GM12892 (cell line): ENCODE data around the gene CEP72.
"Not testable (repeated sequence)": the region's sequence is repeated elsewhere in the genome, so short reads cannot be mapped to it uniquely, and the experiment has no call there.

ENCODE experiments used
- DNase-seq: peaks from one replicate; pipeline ENCODE4 v3.0.0; 2011; ENCODE audit not compliant: insufficient read length
- FAIRE-seq: peaks from 2 replicates; lab custom pipeline; 2011; peaks lifted over from hg19 to GRCh38; lab: Jason Lieb, UNC
- POLR2A ChIP-seq: IDR thresholded peaks from 2 replicates; pipeline ENCODE4 v1.6.1; 2011; ENCODE audit warnings: low read depth, low read length, control low read depth
- POLR2AphosphoS5 ChIP-seq: IDR thresholded peaks from 2 replicates; pipeline ENCODE4 v1.6.1; 2011; ENCODE audit warnings: low read depth, low read length, control low read depth
- TAF1 ChIP-seq: IDR thresholded peaks from 2 replicates; pipeline ENCODE4 v1.6.1; 2011; ENCODE audit warnings: low read depth, mild to moderate bottlenecking, control low read depth, low read length, borderline replicate concordance

CEP72 gene

GRCh38 chr5:683551-684481, 71.7 kb downstream of the CEP72 start:
- FAIRE-seq (no peak), DNase-seq (peak; percentile 9)
- TF ChIP-seq POLR2A (no peak), POLR2AphosphoS5 (no peak)

- FAIRE-seq (no peak), DNase-seq (peak; percentile 6)
- no peak for TF ChIP-seq POLR2A
- no peak for TF ChIP-seq TAF1
- no peak for TF ChIP-seq POLR2AphosphoS5
These were observed 72.6 kb downstream of the CEP72 start for GRCh38 chr5:684751-685216.

GRCh38 chr5:685262-686171, 73.4 kb downstream of the CEP72 start:
- DNase-seq (peak; percentile 9), FAIRE-seq (no peak)
- no peak for TF ChIP-seq TAF1
- no peak for TF ChIP-seq POLR2A
- TF ChIP-seq POLR2AphosphoS5 = no peak

GRCh38 chr5:686172-686523, 74.0 kb downstream of the CEP72 start:
- DNase-seq = not testable (repeated sequence)

GRCh38 chr5:686936-687335, 74.8 kb downstream of the CEP72 start:
- DNase-seq, FAIRE-seq: not testable (repeated sequence)

More at GRCh38 chr5:686172-686523, 74.0 kb downstream of the CEP72 start:
- FAIRE-seq = not testable (repeated sequence)

- not testable (repeated sequence) for FAIRE-seq, DNase-seq
These were observed 76.3 kb downstream of the CEP72 start for GRCh38 chr5:688348-689010.

GRCh38 chr5:690293-690692, 78.2 kb downstream of the CEP72 start:
- not testable (repeated sequence) for FAIRE-seq, DNase-seq

GRCh38 chr5:691049-691448, 78.9 kb downstream of the CEP72 start:
- FAIRE-seq, DNase-seq: not testable (repeated sequence)

GRCh38 chr5:691817-692528, 79.8 kb downstream of the CEP72 start:
- no peak for DNase-seq
- TF ChIP-seq POLR2A (no peak), POLR2AphosphoS5 (no peak), TAF1 (no peak)
- no peak for FAIRE-seq

GRCh38 chr5:692529-693041, 80.4 kb downstream of the CEP72 start:
- DNase-seq = peak; percentile 2
- FAIRE-seq = not testable (repeated sequence)

- DNase-seq = peak; percentile 48
- FAIRE-seq = not testable (repeated sequence)
These were observed 81.3 kb downstream of the CEP72 start, which contains the start of gene TPPP for GRCh38 chr5:693271-694041. TPPP (minus strand) TSS chr5:693352; CDS start chr5:678060, 15,292 bp downstream.

GRCh38 chr5:694042-694431, 81.9 kb downstream of the CEP72 start:
- FAIRE-seq, DNase-seq: not testable (repeated sequence)

GRCh38 chr5:695475-695874, 83.3 kb downstream of the CEP72 start:
- FAIRE-seq, DNase-seq: not testable (repeated sequence)

- FAIRE-seq, DNase-seq: not testable (repeated sequence)
These were observed 84.1 kb downstream of the CEP72 start for GRCh38 chr5:696191-696590.

GRCh38 chr5:696753-697702, 84.9 kb downstream of the CEP72 start:
- not testable (repeated sequence) for DNase-seq, FAIRE-seq
